Prostate gland (tissue), 2 donors: Measurements from ENCODE around the gene MAP1S.

Source experiments
- CTCF ChIP-seq, 4 experiments: fragments of 200-600 bp in 2 of 4; fragments of 450-650 bp in 2 of 4; sonication (generic) in 2 of 4; IDR thresholded peaks; 1 replicate in 3 of 4; 2 replicates in 1 of 4; pipeline ENCODE4 v1.5.1; 2016 to 2019; ENCODE audit warnings: antibody characterized with exemption in 4 of 4, mild to moderate bottlenecking in 2 of 4, moderate library complexity in 2 of 4
- POLR2A ChIP-seq: fragments of 450-650 bp; IDR thresholded peaks from one replicate; pipeline ENCODE4 v1.6.1; 2016; ENCODE audit warnings: antibody characterized with exemption, mild to moderate bottlenecking
- POLR2AphosphoS5 ChIP-seq: sonication (generic); formaldehyde crosslinking; IDR thresholded peaks from one replicate; pipeline ENCODE4 v1.6.1; 2017; ENCODE audit warnings: antibody characterized with exemption

- TF ChIP-seq CTCF (IDR thresholded peaks at IDR 0.05) (no peak), POLR2A (no peak), POLR2AphosphoS5 (no peak)
These were observed 24.1 kb upstream of the MAP1S start for GRCh38 chr19:17695198-17695597.
